Activated CD8-positive, alpha-beta memory T cell treated with anti-CD3 and anti-CD28 coated beads, Interleukin-2, amount 50 U/mL, for 1 hour (primary cell): ENCODE measurements around the gene ZNF385B.
"Not testable (repeated sequence)": the region's sequence is repeated elsewhere in the genome, so short reads cannot be mapped to it uniquely, and the experiment has no call there.

Experiments
- DNase-seq: peaks from one replicate; pipeline ENCODE4 v3.0.0-alpha.2; 2020; ENCODE audit errors: extremely low read depth

ZNF385B gene

GRCh38 chr2:179629776-179630175 lies 231.6 kb downstream of the ZNF385B start:
- DNase-seq = not testable (repeated sequence)

GRCh38 chr2:179626261-179626660 lies 235.2 kb downstream of the ZNF385B start:
- DNase-seq = no peak

- DNase-seq = no peak
These were observed 238.6 kb downstream of the ZNF385B start for GRCh38 chr2:179622635-179623300.

GRCh38 chr2:179622112-179622511 lies 239.3 kb downstream of the ZNF385B start:
- no peak for DNase-seq

- no peak for DNase-seq
These were observed 241.4 kb downstream of the ZNF385B start for GRCh38 chr2:179619947-179620467.

GRCh38 chr2:179614121-179614520 lies 247.3 kb downstream of the ZNF385B start:
- DNase-seq = no peak

- no peak for DNase-seq
These were observed 247.7 kb downstream of the ZNF385B start for GRCh38 chr2:179613701-179614100.

GRCh38 chr2:179613299-179613651 lies 248.1 kb downstream of the ZNF385B start:
- no peak for DNase-seq

- DNase-seq = no peak
These were observed 248.7 kb downstream of the ZNF385B start for GRCh38 chr2:179612591-179613298.

GRCh38 chr2:179612108-179612507 lies 249.3 kb downstream of the ZNF385B start:
- no peak for DNase-seq

GRCh38 chr2:179606141-179606540 lies 255.3 kb downstream of the ZNF385B start:
- DNase-seq = no peak

GRCh38 chr2:179605341-179605740 lies 256.1 kb downstream of the ZNF385B start:
- no peak for DNase-seq

GRCh38 chr2:179604598-179604997 lies 256.8 kb downstream of the ZNF385B start:
- no peak for DNase-seq

GRCh38 chr2:179602452-179602851 lies 259.0 kb downstream of the ZNF385B start:
- DNase-seq = no peak

GRCh38 chr2:179596018-179596417 lies 265.4 kb downstream of the ZNF385B start:
- DNase-seq = no peak

GRCh38 chr2:179595284-179595683 lies 266.1 kb downstream of the ZNF385B start:
- no peak for DNase-seq

GRCh38 chr2:179594268-179595112 lies 266.9 kb downstream of the ZNF385B start:
- DNase-seq = no peak

- DNase-seq = no peak
These were observed 268.1 kb downstream of the ZNF385B start for GRCh38 chr2:179593323-179593722.

GRCh38 chr2:179592167-179592936 lies 269.1 kb downstream of the ZNF385B start:
- DNase-seq = no peak

GRCh38 chr2:179591690-179592089 lies 269.7 kb downstream of the ZNF385B start:
- no peak for DNase-seq

GRCh38 chr2:179588486-179589145 lies 272.8 kb downstream of the ZNF385B start:
- DNase-seq = no peak
